ENCODE measurements around the gene FUT6.

- TF ChIP-seq CTCF (IDR thresholded peaks at IDR 0.05; ENCODE audit: low read length) (peak; percentile 99), EZH2 (optimal IDR thresholded peaks at IDR 0.05; ENCODE audit: low read depth, low read length) (no peak)
Measured at GRCh38 chr19:5803752-5804515, 35.6 kb downstream of the FUT6 start.

Measured in MM.1S (cell line).